ENCODE measurements around the gene PHOX2B.

The PHOX2B gene

GRCh38 chr4:41757521-41758156 lies 9.1 kb upstream of the PHOX2B start:
- no peak for DNase-seq (ENCODE audit: extremely low spot score)
- TF ChIP-seq, protein P1, sequence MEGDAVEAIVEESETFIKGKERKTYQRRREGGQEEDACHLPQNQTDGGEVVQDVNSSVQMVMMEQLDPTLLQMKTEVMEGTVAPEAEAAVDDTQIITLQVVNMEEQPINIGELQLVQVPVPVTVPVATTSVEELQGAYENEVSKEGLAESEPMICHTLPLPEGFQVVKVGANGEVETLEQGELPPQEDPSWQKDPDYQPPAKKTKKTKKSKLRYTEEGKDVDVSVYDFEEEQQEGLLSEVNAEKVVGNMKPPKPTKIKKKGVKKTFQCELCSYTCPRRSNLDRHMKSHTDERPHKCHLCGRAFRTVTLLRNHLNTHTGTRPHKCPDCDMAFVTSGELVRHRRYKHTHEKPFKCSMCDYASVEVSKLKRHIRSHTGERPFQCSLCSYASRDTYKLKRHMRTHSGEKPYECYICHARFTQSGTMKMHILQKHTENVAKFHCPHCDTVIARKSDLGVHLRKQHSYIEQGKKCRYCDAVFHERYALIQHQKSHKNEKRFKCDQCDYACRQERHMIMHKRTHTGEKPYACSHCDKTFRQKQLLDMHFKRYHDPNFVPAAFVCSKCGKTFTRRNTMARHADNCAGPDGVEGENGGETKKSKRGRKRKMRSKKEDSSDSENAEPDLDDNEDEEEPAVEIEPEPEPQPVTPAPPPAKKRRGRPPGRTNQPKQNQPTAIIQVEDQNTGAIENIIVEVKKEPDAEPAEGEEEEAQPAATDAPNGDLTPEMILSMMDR (IDR thresholded peaks at IDR 0.05; ENCODE audit: control extremely low read depth, extremely low read depth, low read depth, missing control alignments), result no peak
- ChIA-PET CTCF (no interaction called here), POLR2A (no interaction called here)

GRCh38 chr4:41753942-41754341 lies 5.4 kb upstream of the PHOX2B start:
- ChIA-PET CTCF (interaction anchor here (1.0 to 1.1 kb wide), 2 partner anchors 13 to 15 kb away, joined by 3 to 4 read pairs; no protein-coding TSS in a partner anchor), POLR2A (no interaction called here)
- no peak for DNase-seq (ENCODE audit: extremely low spot score)
- TF ChIP-seq, protein P1 (IDR thresholded peaks at IDR 0.05; ENCODE audit: control extremely low read depth, extremely low read depth, low read depth, missing control alignments), result no peak

DNA sequence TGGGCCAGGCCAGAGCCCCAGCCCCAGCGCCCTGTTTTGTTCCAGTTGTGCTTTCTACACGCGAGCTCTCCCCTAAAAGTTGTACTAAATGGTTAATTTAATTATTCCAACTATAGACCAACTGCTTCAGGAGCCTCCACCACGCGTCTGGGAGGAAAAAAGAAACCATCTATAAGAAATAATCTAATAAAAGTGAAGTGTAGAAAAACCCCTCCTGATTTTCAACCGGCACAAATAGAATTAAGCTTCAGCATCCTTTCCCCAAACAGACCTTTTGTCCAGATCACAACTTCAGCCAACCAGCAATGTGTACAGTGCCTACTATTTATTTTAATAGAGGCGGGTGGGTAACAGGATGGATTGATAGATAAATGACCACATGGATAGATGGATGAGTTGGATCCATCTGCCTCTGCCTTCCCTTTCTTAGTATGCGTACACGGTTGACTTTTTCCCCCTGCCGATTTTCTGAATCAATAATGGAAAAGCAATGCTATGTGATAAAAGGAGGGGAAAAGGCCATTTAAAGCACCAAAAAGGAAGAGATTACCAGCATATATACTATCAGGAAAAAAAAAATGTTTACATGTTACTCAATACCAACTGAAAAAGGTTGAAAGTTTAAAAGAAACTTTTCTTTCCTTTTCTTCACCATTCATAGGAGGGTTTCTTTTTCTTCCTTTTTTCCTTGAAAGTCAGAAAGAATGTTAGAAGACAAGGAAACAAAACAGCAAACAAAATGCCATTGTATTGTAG lies 3.7 kb upstream of the PHOX2B start:
- no peak for DNase-seq (ENCODE audit: extremely low spot score)
- ChIA-PET CTCF (interaction anchor here (1.1 kb wide), 1 partner anchor 11 kb away, joined by 4 read pairs; no protein-coding TSS in a partner anchor), POLR2A (no interaction called here)
- TF ChIP-seq, protein P1 (IDR thresholded peaks at IDR 0.05; ENCODE audit: control extremely low read depth, extremely low read depth, low read depth, missing control alignments), result no peak

DNA sequence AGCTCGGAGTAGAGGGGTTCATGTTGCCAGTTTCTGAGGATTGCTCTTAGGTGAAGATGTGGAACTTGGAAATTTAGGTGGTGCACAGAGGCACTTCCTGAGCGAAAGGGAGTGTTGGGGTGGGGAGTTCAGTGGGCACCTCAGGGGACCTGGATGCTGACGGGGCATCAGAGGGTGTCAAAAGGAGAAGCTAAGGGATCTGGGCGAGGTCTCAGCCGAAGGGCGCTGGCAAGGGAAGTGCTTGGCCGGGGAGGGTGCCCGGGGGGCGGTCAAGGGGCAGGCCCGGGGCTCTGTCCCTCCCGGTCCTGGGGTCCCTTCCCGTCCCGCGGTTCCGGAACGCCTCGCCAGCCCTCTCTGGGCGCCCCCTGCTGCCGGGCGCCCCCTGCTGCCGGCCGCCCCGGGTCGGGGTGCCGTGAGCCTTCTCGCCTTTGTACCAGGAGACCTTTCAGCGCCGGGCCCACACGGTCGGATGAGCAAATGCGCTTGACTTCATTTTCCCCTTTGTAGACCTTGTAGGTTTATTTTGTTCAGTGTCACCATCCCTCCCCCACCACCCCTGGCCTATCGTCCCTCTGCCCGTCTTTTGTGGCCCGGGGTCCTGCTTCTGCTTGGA lies 3.0 kb upstream of the PHOX2B start:
- no peak for DNase-seq (ENCODE audit: extremely low spot score)
- CTCF ChIA-PET, result interaction anchor here (1.1 kb wide), 1 partner anchor 11 kb away, joined by 4 read pairs; no protein-coding TSS in a partner anchor
- TF ChIP-seq, protein P1 (IDR thresholded peaks at IDR 0.05; ENCODE audit: control extremely low read depth, extremely low read depth, low read depth, missing control alignments), result peak; percentile 6
- POLR2A ChIA-PET, result no interaction called here

GRCh38 chr4:41750626-41751448 lies 2.3 kb upstream of the PHOX2B start:
- DNase-seq (ENCODE audit: extremely low spot score), result no peak
- POLR2A ChIA-PET, result no interaction called here
- CTCF ChIA-PET, result interaction anchor here (1.1 kb wide), 1 partner anchor 12 kb away, joined by 4 read pairs; no protein-coding TSS in a partner anchor
- TF ChIP-seq, protein P1 (IDR thresholded peaks at IDR 0.05; ENCODE audit: control extremely low read depth, extremely low read depth, low read depth, missing control alignments), result no peak

DNA sequence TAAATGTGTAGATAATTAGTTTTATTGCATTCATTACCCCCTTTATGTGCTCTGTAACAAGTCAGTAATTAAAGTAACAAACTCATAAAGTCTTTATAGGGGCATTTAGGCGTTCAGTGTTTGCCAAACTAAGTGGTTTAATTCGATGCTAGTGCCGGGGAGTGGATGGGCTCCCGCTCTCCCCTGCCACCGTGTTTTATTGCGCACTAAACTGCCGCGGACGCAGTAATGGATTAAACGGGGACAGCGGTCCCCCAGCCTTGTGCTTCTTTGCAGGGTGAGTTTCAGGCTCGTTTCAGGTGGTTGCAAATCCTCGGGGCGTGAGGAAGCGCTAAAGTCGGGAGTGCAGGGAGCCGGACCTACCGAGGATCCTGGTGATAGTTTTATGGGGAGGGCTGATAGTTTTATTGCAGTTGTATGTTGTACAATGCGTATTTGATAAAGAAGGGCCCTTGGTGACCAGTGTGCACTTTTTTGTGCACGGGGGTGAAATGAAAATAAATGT lies 1.6 kb upstream of the PHOX2B start:
- TF ChIP-seq, protein P1 (IDR thresholded peaks at IDR 0.05; ENCODE audit: control extremely low read depth, extremely low read depth, low read depth, missing control alignments), result no peak
- POLR2A ChIA-PET, result no interaction called here
- CTCF ChIA-PET, result no interaction called here
- no peak for DNase-seq (ENCODE audit: extremely low spot score)
